HEK293 (cell line): ENCODE results near the gene CIITA.

ENCODE experiments used
- ATF2 ChIP-seq: fragments of 450-650 bp; formaldehyde crosslinking; IDR thresholded peaks from 2 replicates; pipeline ENCODE4 v1.5.1; 2016; ENCODE audit warnings: missing biosample characterization, missing genetic modification characterization, low read depth
- CTCF ChIP-seq: fragments of 450-650 bp; formaldehyde crosslinking; IDR thresholded peaks from 2 replicates; pipeline ENCODE4 v1.5.1; 2016; ENCODE audit warnings: missing biosample characterization, missing genetic modification characterization
- KLF17 ChIP-seq: fragments of 450-650 bp; formaldehyde crosslinking; IDR thresholded peaks from 2 replicates; pipeline ENCODE4 v1.5.1; 2016; ENCODE audit warnings: missing biosample characterization, missing genetic modification characterization
- OVOL3 ChIP-seq: fragments of 450-650 bp; formaldehyde crosslinking; IDR thresholded peaks from 2 replicates; pipeline ENCODE4 v1.5.1; 2016; ENCODE audit warnings: missing biosample characterization, missing genetic modification characterization
- PBX3 ChIP-seq: sonication (generic); formaldehyde crosslinking; IDR thresholded peaks from 2 replicates; pipeline ENCODE4 v1.8.1; 2022; ENCODE audit warnings: mild to moderate bottlenecking, moderate library complexity, missing genetic modification reagents
- SETDB1 ChIP-seq: IDR thresholded peaks from one replicate; pipeline ENCODE4 v1.6.1; 2017; ENCODE audit warnings: mild to moderate bottlenecking, low read length, moderate library complexity, mixed read lengths; ENCODE audit not compliant: insufficient read length
- ZBTB10 ChIP-seq: fragments of 450-650 bp; formaldehyde crosslinking; IDR thresholded peaks from 2 replicates; pipeline ENCODE4 v1.5.1; 2016; ENCODE audit warnings: missing biosample characterization, missing genetic modification characterization
- ZBTB7A ChIP-seq: fragments of 450-650 bp; formaldehyde crosslinking; IDR thresholded peaks from 2 replicates; pipeline ENCODE4 v1.5.1; 2016; ENCODE audit warnings: low read depth, missing biosample characterization, missing genetic modification characterization
- ZNF266 ChIP-seq: fragments of 450-650 bp; formaldehyde crosslinking; IDR thresholded peaks from 2 replicates; pipeline ENCODE4 v1.5.1; 2016; ENCODE audit warnings: missing biosample characterization, missing genetic modification characterization, low read depth
- ZSCAN5A ChIP-seq: fragments of 450-650 bp; formaldehyde crosslinking; IDR thresholded peaks from 2 replicates; pipeline ENCODE4 v1.5.1; 2016; ENCODE audit warnings: missing biosample characterization, missing genetic modification characterization

- no peak for TF ChIP-seq PBX3 (CRISPR knock-in tag)
- no peak for TF ChIP-seq CTCF (tag by site-specific recombination)
- no peak for TF ChIP-seq KLF17 (tag by site-specific recombination)
- no peak for TF ChIP-seq ZBTB10
- TF ChIP-seq ZNF266, result no peak
- no peak for TF ChIP-seq ZSCAN5A (tag by site-specific recombination)
- no peak for TF ChIP-seq ATF2 (tag by site-specific recombination)
- no peak for TF ChIP-seq SETDB1
- TF ChIP-seq ZBTB7A (tag by site-specific recombination), result no peak
- TF ChIP-seq OVOL3, result no peak
These were observed 6.7 kb upstream of the CIITA start for GRCh38 chr16:10870137-10870776.
